Right ventricle myocardium inferior (tissue), 1 donor: ENCODE data around the gene SPRED2. TPM values are rescaled to one million over a fixed set of nuclear protein-coding genes. Genes with fewer than 3 reads are reported as not detected.
A peak's percentile ranks its signal among the peaks of the same experiment; 100 is the strongest.

ENCODE experiments used
- ATAC-seq: fragments of 200-7000 bp; cut with Tn5 transposase; one replicate; pipeline ENCODE4 v1.9.1; 2020; ENCODE audit warnings: mild to moderate bottlenecking, moderate library complexity
- DNase-seq: peaks from one replicate; pipeline ENCODE4 v3.0.0; 2021; ENCODE audit errors: missing footprints
- intact Hi-C: fragments of 100-400 bp; cut with DNase I; formaldehyde crosslinking; loops from one replicate; pipeline ENCODE4 v1.11.0; 2022
- total RNA-seq: library from RNA; stranded (reverse); fragmentation: NEBNext Ultra II Directional; extraction: Animal tissue kit (Norgen Biotek cat#: 25700); gene quantifications from one replicate; pipeline ENCODE4 v1.2.1, GENCODE V29; 2021
- donor health status: DM: no; HTN: yes; CAD: no; lungs with severe emphysema.

SPRED2 gene
- total RNA-seq, 1 donor from 2014 or later = 14.0 TPM

DNA sequence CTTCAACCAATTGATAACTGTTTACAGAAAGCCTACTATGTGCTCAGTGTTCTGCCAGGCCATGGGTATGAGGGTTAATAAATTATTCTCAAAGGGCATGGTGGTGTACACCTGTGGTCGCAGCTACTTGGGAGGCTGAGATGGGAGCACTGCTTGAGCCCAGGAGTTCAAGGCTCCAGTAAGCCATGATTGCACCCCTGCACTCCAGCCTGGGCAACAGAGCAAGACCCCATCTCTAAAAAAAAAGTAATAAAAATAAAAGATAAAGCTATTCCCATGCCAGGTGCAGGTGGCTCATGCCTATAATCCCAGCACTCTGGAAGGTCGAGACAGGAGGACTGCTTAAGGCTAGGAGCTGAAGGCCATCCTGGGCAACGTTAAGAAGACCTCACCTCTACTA lies 8.0 kb downstream of the SPRED2 start:
- ATAC-seq (no peak), DNase-seq (no peak)
- intact Hi-C loops = no loop called here

DNA sequence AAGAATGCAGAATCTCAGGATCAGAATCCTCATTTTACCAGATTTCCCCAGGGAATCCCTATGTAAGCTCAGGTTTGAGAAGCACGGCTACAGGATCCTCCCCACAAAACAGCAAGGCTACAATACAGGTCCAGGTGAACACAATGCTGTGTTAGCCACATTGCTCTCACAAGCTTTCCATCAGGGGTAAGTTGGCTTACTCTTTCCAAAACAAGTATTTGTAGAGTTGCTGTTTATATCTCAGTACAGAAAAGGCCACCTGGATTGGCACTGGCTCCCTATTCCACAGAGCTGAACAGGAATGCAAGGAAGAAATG lies 11.0 kb downstream of the SPRED2 start:
- no peak for DNase-seq
- ATAC-seq = no peak
- intact Hi-C loops = no loop called here

GRCh38 chr2:65420712-65421431 lies 11.5 kb downstream of the SPRED2 start:
- peak; percentile 53 for ATAC-seq
- intact Hi-C loops = no loop called here
- no peak for DNase-seq

GRCh38 chr2:65417509-65418085 lies 14.8 kb downstream of the SPRED2 start:
- DNase-seq (no peak), ATAC-seq (no peak)
- intact Hi-C loops = no loop called here

GRCh38 chr2:65416945-65417344 lies 15.5 kb downstream of the SPRED2 start:
- intact Hi-C loops = no loop called here

GRCh38 chr2:65416321-65416720 lies 16.1 kb downstream of the SPRED2 start:
- intact Hi-C loops = no loop called here
- no peak for ATAC-seq
- DNase-seq = no peak

More at GRCh38 chr2:65416945-65417344, 15.5 kb downstream of the SPRED2 start:
- DNase-seq (no peak), ATAC-seq (no peak)

- intact Hi-C loops = no loop called here
- DNase-seq (no peak), ATAC-seq (no peak)
These were observed 17.3 kb downstream of the SPRED2 start for GRCh38 chr2:65415091-65415490.

GRCh38 chr2:65413610-65414009 lies 18.8 kb downstream of the SPRED2 start:
- no peak for DNase-seq
- intact Hi-C loops = no loop called here
- no peak for ATAC-seq

- intact Hi-C loops = no loop called here
- ATAC-seq = no peak
- no peak for DNase-seq
These were observed 19.3 kb downstream of the SPRED2 start for GRCh38 chr2:65413106-65413505.

- no peak for ATAC-seq
- no peak for DNase-seq
- intact Hi-C loops = no loop called here
These were observed 21.2 kb downstream of the SPRED2 start for GRCh38 chr2:65411056-65411795.

DNA sequence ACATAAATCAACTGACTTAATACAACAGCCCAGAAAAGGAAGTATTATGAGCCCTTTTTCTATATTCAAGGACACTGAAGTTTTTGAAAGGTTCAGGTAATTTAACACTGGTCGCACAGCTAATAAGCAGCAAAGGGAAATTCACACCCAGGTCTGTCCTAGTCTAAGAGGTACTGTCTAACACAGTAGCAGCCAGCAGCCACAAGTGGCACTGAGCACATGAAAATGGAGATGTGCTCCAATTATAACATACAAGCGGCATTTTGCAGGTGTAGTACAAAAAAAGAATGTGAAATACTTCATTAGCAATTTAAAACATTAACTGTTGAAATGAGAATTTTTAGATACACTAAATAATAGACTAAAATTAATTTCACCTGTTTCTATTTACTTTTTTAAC lies 23.4 kb downstream of the SPRED2 start:
- DNase-seq = no peak
- intact Hi-C loops = no loop called here
- no peak for ATAC-seq

GRCh38 chr2:65407240-65407639 lies 25.2 kb downstream of the SPRED2 start:
- ATAC-seq = no peak
- DNase-seq = no peak
- intact Hi-C loops = no loop called here

DNA sequence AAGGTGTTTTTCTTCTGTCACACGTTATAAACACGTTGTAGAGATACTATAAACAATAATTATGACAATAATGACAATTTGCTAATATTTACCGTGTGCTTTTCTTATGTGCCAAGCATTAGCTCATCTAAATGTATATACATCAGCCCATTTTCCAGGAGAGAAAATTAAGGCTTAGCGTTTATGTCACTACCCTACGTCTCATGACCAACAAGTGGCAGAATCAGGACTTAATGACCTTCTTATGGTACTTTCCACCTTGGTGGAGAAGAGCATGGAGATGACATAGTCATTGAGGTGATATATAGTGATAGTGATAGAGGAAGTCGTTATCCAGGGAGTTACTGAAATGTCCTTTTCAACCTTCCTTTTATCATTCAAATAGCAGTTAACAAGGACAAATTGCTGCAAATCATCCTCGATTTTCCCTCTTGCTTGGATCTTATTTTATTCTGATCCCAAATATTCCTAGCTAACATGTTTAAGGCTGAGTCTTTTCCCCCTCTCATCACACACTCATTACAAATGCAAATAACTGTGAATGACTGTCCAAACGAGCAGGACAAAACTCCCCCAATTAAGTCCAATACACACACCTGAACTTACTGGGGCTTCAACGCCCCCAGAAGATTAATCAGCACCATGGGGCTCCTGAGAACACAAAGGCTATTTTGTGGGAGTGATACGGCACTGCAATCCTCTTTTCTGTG lies 27.3 kb downstream of the SPRED2 start:
- ATAC-seq (no peak), DNase-seq (no peak)
- intact Hi-C loops = no loop called here

- ATAC-seq (no peak), DNase-seq (no peak)
- intact Hi-C loops = no loop called here
These were observed 28.9 kb downstream of the SPRED2 start for GRCh38 chr2:65403529-65403915.

DNA sequence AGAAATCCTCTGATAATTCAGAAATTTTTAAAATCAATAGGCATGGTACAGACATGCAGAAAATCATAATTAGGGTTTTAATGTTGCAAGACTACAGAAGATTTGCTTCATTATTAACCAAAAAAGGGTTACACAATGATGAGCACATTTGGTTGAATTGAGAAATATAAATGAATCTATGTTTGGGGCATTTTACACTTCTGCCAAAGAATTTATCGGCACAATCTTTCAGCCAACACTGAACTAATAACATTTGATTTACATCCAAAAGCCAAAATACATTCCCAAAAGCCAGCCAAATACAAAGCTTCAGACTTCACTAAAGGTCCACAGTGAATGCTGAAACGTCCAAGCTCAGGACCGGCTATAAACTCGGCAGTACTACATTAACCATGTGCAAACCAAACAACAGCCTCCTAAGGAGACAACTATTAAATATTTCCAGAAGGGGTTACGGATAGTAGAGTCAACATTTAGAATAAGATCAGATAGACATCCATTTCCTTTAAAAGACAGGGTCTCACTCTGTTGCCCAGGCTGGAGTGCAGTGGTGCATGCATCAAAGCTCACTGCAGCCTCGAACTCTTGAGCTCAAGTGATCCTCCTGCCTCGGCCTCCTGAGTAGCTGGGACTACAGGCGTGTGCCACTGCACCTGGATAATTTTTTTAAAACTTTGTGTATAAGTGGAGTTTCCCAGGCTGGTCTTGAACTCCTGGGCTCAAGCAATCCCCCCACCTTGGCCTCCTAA lies 29.4 kb downstream of the SPRED2 start:
- intact Hi-C loops = no loop called here
- ATAC-seq (peak; percentile 18), DNase-seq (no peak)

DNA sequence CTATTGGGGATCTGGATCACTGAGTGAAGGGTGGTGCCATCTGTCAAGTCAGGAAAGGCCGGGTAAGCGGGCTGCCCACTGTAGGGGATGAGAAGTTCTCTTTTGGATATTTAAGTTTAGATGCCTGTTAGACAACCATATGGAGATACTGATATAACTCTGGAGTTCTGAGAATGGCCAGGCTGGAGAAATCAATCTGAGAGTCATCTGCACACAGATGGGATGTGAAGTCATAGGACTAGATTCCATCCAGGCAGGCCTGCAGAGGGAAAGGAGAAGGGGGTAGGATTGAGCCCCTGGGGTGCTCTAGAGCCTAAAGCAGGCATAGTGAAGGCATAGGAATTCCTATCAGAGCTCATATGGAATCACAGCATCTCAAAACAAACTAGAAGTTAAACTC lies 30.1 kb downstream of the SPRED2 start:
- intact Hi-C loops = no loop called here
- ATAC-seq = peak; percentile 38
- no peak for DNase-seq

DNA sequence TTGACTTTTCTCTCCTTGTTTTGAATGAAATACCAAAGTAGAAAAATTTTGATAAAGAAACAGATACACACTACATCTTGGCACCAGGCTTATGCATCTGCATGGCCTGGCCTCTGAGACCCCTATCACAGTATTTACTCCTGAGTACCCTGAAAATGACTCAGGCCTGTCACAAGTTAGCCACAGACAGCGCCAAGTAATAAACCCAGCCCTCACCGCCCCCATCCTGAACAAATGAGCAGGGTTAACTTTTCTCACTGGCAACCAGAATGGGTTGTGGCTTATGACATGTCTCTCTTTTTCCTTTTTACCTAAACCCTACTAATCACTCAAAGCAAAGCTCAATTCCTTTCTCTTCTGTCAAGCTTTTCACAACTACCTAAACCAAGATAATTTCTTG lies 35.3 kb downstream of the SPRED2 start:
- ATAC-seq = no peak
- intact Hi-C loops = no loop called here
- no peak for DNase-seq

GRCh38 chr2:65396348-65397026 lies 35.9 kb downstream of the SPRED2 start:
- peak; percentile 39 for ATAC-seq

More at GRCh38 chr2:65396348-65397026, 35.9 kb downstream of the SPRED2 start:
- no peak for DNase-seq
- intact Hi-C loops = no loop called here
